22Rv1 (cell line): ENCODE results near the gene DND1.
"Not testable (repeated sequence)": the region's sequence is repeated elsewhere in the genome, so short reads cannot be mapped to it uniquely, and the experiment has no call there.

Source experiments
- H3K27ac ChIP-seq: fragments of 450-650 bp; 2 replicates; pipeline ENCODE4 v1.5.1; 2017
- ZFX ChIP-seq: fragments of 450-650 bp; IDR thresholded peaks from 2 replicates; pipeline ENCODE4 v1.6.1; 2017; ENCODE audit warnings: antibody characterized with exemption, borderline replicate concordance
- TF ChIP-seq, protein P1 (sequence below): fragments of 450-650 bp; IDR thresholded peaks from 2 replicates; pipeline ENCODE4 v1.5.1; 2017; ENCODE audit warnings: mild to moderate bottlenecking

DND1 gene

GRCh38 chr5:140632366-140633020 lies 40.9 kb downstream of the DND1 start:
- no peak for TF ChIP-seq ZFX
- TF ChIP-seq, protein P1, sequence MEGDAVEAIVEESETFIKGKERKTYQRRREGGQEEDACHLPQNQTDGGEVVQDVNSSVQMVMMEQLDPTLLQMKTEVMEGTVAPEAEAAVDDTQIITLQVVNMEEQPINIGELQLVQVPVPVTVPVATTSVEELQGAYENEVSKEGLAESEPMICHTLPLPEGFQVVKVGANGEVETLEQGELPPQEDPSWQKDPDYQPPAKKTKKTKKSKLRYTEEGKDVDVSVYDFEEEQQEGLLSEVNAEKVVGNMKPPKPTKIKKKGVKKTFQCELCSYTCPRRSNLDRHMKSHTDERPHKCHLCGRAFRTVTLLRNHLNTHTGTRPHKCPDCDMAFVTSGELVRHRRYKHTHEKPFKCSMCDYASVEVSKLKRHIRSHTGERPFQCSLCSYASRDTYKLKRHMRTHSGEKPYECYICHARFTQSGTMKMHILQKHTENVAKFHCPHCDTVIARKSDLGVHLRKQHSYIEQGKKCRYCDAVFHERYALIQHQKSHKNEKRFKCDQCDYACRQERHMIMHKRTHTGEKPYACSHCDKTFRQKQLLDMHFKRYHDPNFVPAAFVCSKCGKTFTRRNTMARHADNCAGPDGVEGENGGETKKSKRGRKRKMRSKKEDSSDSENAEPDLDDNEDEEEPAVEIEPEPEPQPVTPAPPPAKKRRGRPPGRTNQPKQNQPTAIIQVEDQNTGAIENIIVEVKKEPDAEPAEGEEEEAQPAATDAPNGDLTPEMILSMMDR = no peak

GRCh38 chr5:140631831-140632365 lies 41.5 kb downstream of the DND1 start:
- TF ChIP-seq, protein P1 = no peak
- no peak for TF ChIP-seq ZFX
- H3K27ac ChIP-seq = no peak overlapping the region

More at GRCh38 chr5:140632366-140633020, 40.9 kb downstream of the DND1 start:
- no peak overlapping the region for H3K27ac ChIP-seq

DNA sequence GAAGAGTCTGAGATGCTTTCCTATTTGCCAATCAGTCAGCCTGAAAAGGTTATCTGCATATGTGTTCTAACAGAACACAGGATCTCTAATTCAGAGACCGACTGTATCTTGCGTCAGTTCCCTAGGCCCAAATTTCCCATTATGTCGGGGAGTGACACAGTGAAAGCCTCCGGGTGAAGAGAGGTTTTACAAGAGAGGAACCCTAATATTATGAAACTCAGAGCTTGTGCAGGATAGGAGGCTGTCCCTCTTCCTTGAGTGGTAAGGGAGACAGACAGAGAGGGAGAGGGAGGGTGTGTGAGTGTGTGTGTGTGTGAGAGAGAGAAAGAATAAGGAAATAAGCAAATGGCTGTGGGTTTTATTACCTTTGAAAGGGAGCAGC lies 42.3 kb downstream of the DND1 start:
- TF ChIP-seq, protein P1 = no peak
- no peak for TF ChIP-seq ZFX
- no peak overlapping the region for H3K27ac ChIP-seq

- no peak overlapping the region for H3K27ac ChIP-seq
- TF ChIP-seq, protein P1 = no peak
- no peak for TF ChIP-seq ZFX
Measured at GRCh38 chr5:140630292-140631035, 42.9 kb downstream of the DND1 start.

GRCh38 chr5:140628711-140629110 lies 44.7 kb downstream of the DND1 start:
- TF ChIP-seq, protein P1 = no peak
- no peak for TF ChIP-seq ZFX
- no peak overlapping the region for H3K27ac ChIP-seq

DNA sequence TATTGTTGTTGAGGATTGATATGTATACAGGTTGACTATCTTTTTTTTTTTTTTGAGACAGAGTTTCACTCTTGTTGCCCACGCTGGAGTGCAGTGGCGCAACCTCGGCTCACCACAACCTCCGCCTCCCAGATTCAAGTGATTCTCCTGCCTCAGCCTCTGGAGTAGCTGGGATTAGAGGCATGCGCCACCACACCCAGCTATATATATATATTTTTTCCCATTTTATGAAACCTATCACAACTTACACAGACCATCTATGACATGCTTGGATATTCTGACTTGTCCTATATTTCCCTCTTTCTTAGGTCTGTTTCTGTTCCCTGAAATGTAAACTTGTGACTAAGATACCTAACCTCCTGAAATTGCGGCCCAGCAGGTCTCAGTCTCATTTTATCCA lies 45.4 kb downstream of the DND1 start:
- H3K27ac ChIP-seq = no peak overlapping the region
- no peak for TF ChIP-seq ZFX
- TF ChIP-seq, protein P1 = no peak

DNA sequence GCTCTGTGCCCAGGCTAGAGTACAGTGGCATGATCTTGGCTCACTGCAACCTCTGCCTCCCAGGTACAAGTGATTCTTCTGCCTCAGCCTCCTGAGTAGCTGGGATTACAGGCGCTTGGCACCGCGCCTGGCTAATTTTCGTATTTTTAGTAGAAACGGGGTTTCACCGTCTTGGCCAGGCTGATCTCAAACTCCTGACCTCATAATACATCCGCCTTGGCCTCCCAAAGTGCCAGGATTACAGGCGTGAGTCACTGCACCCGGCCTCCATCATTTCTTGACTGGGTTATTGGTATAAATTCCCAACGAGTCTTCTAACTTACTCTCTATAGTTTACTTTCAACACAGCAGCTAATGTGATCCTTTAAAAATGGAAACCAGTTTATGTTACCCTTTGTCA lies 48.5 kb downstream of the DND1 start:
- not testable (repeated sequence) for H3K27ac ChIP-seq

GRCh38 chr5:140623061-140623460 lies 50.3 kb downstream of the DND1 start:
- H3K27ac ChIP-seq = not testable (repeated sequence)
